Keratinocyte (primary cell): ENCODE data around the gene TMEM132A.

ENCODE experiments used
- EZH2 ChIP-seq: IDR thresholded peaks from one replicate; pipeline ENCODE4 v1.6.1; 2012; ENCODE audit warnings: inconsistent platforms, mild to moderate bottlenecking, low read length, moderate library complexity
- TF ChIP-seq, protein P1 (sequence below), 3 experiments: IDR thresholded peaks in 1 of 3; conservative IDR thresholded peaks in 1 of 3; optimal IDR thresholded peaks in 1 of 3; 2 replicates in 2 of 3; 3 replicates in 1 of 3; pipeline versions ENCODE3 to v1.5.1; 2011; ENCODE audit warnings: low read length in 3 of 3, mild to moderate bottlenecking in 3 of 3, moderate library complexity in 2 of 3, control low read depth in 1 of 3, inconsistent platforms in 1 of 3; ENCODE audit not compliant: insufficient read depth in 2 of 3; ENCODE audit errors: extremely low read depth in 1 of 3

DNA sequence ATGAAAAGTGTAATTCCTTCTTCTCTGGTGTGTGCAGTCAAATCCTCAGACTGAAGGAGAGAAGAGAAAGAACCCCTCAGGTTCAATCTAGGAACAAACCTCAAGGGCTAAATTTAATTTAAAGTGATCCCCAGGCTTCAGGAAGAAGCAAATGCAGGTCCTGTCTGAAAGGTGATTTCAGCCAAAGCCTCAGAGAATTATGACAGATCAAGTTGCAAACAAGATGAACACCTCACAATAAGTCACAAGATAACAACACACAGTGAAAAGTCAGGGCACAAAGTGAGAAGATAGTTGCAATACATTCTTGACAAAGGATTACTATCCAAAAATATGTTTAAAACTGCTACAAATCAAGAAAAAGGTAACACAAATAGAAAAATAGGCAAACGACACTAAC is 45.2 kb upstream of the TMEM132A start:
- TF ChIP-seq, protein P1, sequence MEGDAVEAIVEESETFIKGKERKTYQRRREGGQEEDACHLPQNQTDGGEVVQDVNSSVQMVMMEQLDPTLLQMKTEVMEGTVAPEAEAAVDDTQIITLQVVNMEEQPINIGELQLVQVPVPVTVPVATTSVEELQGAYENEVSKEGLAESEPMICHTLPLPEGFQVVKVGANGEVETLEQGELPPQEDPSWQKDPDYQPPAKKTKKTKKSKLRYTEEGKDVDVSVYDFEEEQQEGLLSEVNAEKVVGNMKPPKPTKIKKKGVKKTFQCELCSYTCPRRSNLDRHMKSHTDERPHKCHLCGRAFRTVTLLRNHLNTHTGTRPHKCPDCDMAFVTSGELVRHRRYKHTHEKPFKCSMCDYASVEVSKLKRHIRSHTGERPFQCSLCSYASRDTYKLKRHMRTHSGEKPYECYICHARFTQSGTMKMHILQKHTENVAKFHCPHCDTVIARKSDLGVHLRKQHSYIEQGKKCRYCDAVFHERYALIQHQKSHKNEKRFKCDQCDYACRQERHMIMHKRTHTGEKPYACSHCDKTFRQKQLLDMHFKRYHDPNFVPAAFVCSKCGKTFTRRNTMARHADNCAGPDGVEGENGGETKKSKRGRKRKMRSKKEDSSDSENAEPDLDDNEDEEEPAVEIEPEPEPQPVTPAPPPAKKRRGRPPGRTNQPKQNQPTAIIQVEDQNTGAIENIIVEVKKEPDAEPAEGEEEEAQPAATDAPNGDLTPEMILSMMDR (optimal IDR thresholded peaks at IDR 0.05 in 1 of 3, IDR thresholded peaks at IDR 0.05 in 1 of 3, conservative IDR thresholded peaks at IDR 0.05 in 1 of 3; ENCODE audit: extremely low read depth in 1 of 3, insufficient read depth in 2 of 3, low read length in 3 of 3), result no peak
- TF ChIP-seq EZH2, result no peak
